ENCODE data around the gene NBPF4. TPM values are rescaled to one million over a fixed set of nuclear protein-coding genes. Genes with fewer than 3 reads are reported as not detected.
"Not testable (repeated sequence)": the region's sequence is repeated elsewhere in the genome, so short reads cannot be mapped to it uniquely, and the experiment has no call there.

NBPF4 gene
- polyA plus RNA-seq (2012; ENCODE audit: insufficient read length, low read depth): not detected

- TF ChIP-seq FOXP2 (optimal IDR thresholded peaks at IDR 0.05; ENCODE audit: borderline replicate concordance, extremely low read depth, extremely low read length, insufficient read depth); POLR2AphosphoS5 (IDR thresholded peaks at IDR 0.05; ENCODE audit: low read depth, low read length); TAF1 (IDR thresholded peaks at IDR 0.05; ENCODE audit: borderline replicate concordance, insufficient read depth, low read length): not testable (repeated sequence)
Measured at GRCh38 chr1:108243976-108244375, at the start of gene NBPF4. NBPF4 (minus strand) TSS chr1:108244076; CDS start chr1:108243761, 315 bp downstream.

GRCh38 chr1:108211014-108211413 is 32.9 kb downstream of the NBPF4 start:
- TF ChIP-seq REST (IDR thresholded peaks at IDR 0.05; ENCODE audit: insufficient read depth in 1 of 2, low read depth in 2 of 2, low read length in 2 of 2) (no peak), FOXP2 (optimal IDR thresholded peaks at IDR 0.05; ENCODE audit: borderline replicate concordance, extremely low read depth, extremely low read length, insufficient read depth) (no peak), POLR2AphosphoS5 (IDR thresholded peaks at IDR 0.05; ENCODE audit: low read depth, low read length) (no peak), SIN3A (IDR thresholded peaks at IDR 0.05; ENCODE audit: borderline replicate concordance, insufficient read depth, low read length) (no peak), TAF1 (IDR thresholded peaks at IDR 0.05; ENCODE audit: borderline replicate concordance, insufficient read depth, low read length) (no peak)

GRCh38 chr1:108209456-108210108 is 34.3 kb downstream of the NBPF4 start:
- TF ChIP-seq TAF1 (IDR thresholded peaks at IDR 0.05; ENCODE audit: borderline replicate concordance, insufficient read depth, low read length): no peak
- no peak for TF ChIP-seq SIN3A (IDR thresholded peaks at IDR 0.05; ENCODE audit: borderline replicate concordance, insufficient read depth, low read length)
- TF ChIP-seq POLR2AphosphoS5 (IDR thresholded peaks at IDR 0.05; ENCODE audit: low read depth, low read length): no peak
- TF ChIP-seq FOXP2 (optimal IDR thresholded peaks at IDR 0.05; ENCODE audit: borderline replicate concordance, extremely low read depth, extremely low read length, insufficient read depth): no peak
- TF ChIP-seq REST (IDR thresholded peaks at IDR 0.05; ENCODE audit: insufficient read depth in 1 of 2, low read depth in 2 of 2, low read length in 2 of 2): no peak

GRCh38 chr1:108208724-108209446 is 35.0 kb downstream of the NBPF4 start:
- no peak for TF ChIP-seq SIN3A (IDR thresholded peaks at IDR 0.05; ENCODE audit: borderline replicate concordance, insufficient read depth, low read length)
- TF ChIP-seq REST (IDR thresholded peaks at IDR 0.05; ENCODE audit: insufficient read depth in 1 of 2, low read depth in 2 of 2, low read length in 2 of 2): no peak
- TF ChIP-seq POLR2AphosphoS5 (IDR thresholded peaks at IDR 0.05; ENCODE audit: low read depth, low read length): no peak
- TF ChIP-seq TAF1 (IDR thresholded peaks at IDR 0.05; ENCODE audit: borderline replicate concordance, insufficient read depth, low read length): no peak
- TF ChIP-seq FOXP2 (optimal IDR thresholded peaks at IDR 0.05; ENCODE audit: borderline replicate concordance, extremely low read depth, extremely low read length, insufficient read depth): no peak

GRCh38 chr1:108201687-108202086 is 42.2 kb downstream of the NBPF4 start:
- TF ChIP-seq POLR2AphosphoS5 (IDR thresholded peaks at IDR 0.05; ENCODE audit: low read depth, low read length): no peak
- TF ChIP-seq SIN3A (IDR thresholded peaks at IDR 0.05; ENCODE audit: borderline replicate concordance, insufficient read depth, low read length): no peak
- no peak for TF ChIP-seq REST (IDR thresholded peaks at IDR 0.05; ENCODE audit: insufficient read depth in 1 of 2, low read depth in 2 of 2, low read length in 2 of 2)
- TF ChIP-seq TAF1 (IDR thresholded peaks at IDR 0.05; ENCODE audit: borderline replicate concordance, insufficient read depth, low read length): no peak
- no peak for TF ChIP-seq FOXP2 (optimal IDR thresholded peaks at IDR 0.05; ENCODE audit: borderline replicate concordance, extremely low read depth, extremely low read length, insufficient read depth)
